H1 (cell line): Measurements from ENCODE around the gene SORBS1. TPM values are rescaled to one million over a fixed set of nuclear protein-coding genes. Genes with fewer than 3 reads are reported as not detected.

Experiments used
- CTBP2 ChIP-seq: IDR thresholded peaks from 2 replicates; pipeline ENCODE4 v1.7.0; 2011; ENCODE audit warnings: borderline replicate concordance, mild to moderate bottlenecking, moderate library complexity, mixed read lengths, low read length; ENCODE audit not compliant: insufficient read depth, insufficient read length
- polyA plus RNA-seq, 7 experiments: library from polyadenylated mRNA; depleted of rRNA in 3 of 7; stranded (reverse) in 5 of 7; unstranded in 2 of 7; fragments of >200 nt in 5 of 7; fragments of 200-250 nt in 2 of 7; gene quantifications; 1 replicate in 5 of 7; 2 replicates in 1 of 7; 4 replicates in 1 of 7; pipeline versions ENCODE4 v1.2.1 to v1.2.3, GENCODE V29; 2011 to 2013; ENCODE audit warnings: missing spikeins in 2 of 7, mixed read lengths in 2 of 7
- total RNA-seq: library from RNA; stranded (reverse); fragmentation: NEBNext Ultra II Directional; extraction: Animal tissue kit (Norgen Biotek cat#: 25700); gene quantifications from 2 replicates; pipeline ENCODE4 v1.2.1, GENCODE V29; 2021

The SORBS1 gene
- total and polyA plus RNA-seq, 2 of the 8 experiments (the other 6 are each of a cell fraction or from before 2014, with no cell fraction given): 16.0 to 35.0 TPM

DNA sequence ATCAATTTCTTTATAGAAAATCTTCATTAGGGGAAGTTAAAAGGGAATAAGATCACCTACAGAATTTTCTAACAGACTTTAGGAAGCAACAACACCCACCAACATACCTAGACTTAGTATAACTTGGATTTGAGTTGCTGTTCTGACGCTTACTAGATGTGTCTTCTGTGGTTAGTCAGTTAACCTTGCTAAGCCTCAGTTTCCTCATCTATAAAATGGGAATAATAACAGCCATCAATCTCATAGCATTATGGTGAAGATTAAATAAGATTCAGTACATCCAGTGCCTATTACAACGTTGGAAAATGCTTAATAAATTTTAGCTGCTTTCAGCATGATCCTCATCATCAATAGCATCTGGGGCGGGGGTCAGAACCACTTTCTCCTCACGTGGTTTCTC is 106.2 kb downstream of the SORBS1 start (continued):
- TF ChIP-seq CTBP2: no peak
